Psoas muscle (tissue), 8 donors: ENCODE measurements around the gene CXCL12. TPM values are rescaled to one million over a fixed set of nuclear protein-coding genes. Genes with fewer than 3 reads are reported as not detected.
A peak's percentile ranks its signal among the peaks of the same experiment; 100 is the strongest.

Source experiments
- ATAC-seq, 4 donors: fragments of 200-7000 bp; cut with Tn5 transposase; one replicate each; pipeline ENCODE4 v1.9.1; 2020; ENCODE audit warnings: moderate library complexity in 3 of 4, mild to moderate bottlenecking in 2 of 4
- DNase-seq, 2 donors: peaks; one replicate each; pipeline ENCODE4 v3.0.0-alpha.2; 2020
- H3K27ac ChIP-seq: fragments of 200-600 bp; one replicate; pipeline ENCODE4 v1.8.0; 2022
- H3K27me3 ChIP-seq, 3 donors: fragments of 200-600 bp in 1 of 3; one replicate each; pipeline versions ENCODE4 v1.6.1 to v1.8.0; 2013 to 2022; ENCODE audit warnings: low read length in 2 of 3, mild to moderate bottlenecking in 2 of 3, moderate library complexity in 1 of 3; ENCODE audit not compliant: insufficient read depth in 3 of 3
- H3K36me3 ChIP-seq, 2 donors: fragments of 200-600 bp in 1 of 2; one replicate each; pipeline versions ENCODE4 v1.6.1 to v1.8.0; 2013 to 2022; ENCODE audit warnings: low read depth in 1 of 2, mild to moderate bottlenecking in 1 of 2, moderate library complexity in 1 of 2; ENCODE audit not compliant: insufficient read depth in 1 of 2
- H3K4me1 ChIP-seq: fragments of 200-600 bp; one replicate; pipeline ENCODE4 v1.8.0; 2022
- H3K4me3 ChIP-seq: fragments of 200-600 bp; one replicate; pipeline ENCODE4 v1.8.0; 2022; ENCODE audit warnings: mild to moderate bottlenecking
- H3K9me3 ChIP-seq: fragments of 200-600 bp; one replicate; pipeline ENCODE4 v1.8.0; 2022
- CTCF ChIP-seq: fragments of 200-600 bp; IDR thresholded peaks from one replicate; pipeline ENCODE4 v1.8.0; 2022; ENCODE audit warnings: antibody characterized with exemption
- WGBS, 3 donors: extraction: QIAGEN DNeasy Blood & Tissue Kit; methylation state at CpG; one replicate each; pipeline versions ENCODE4 v1.1.6 to v1.1.7; 2013; 5-methylcytosine and 5-hydroxymethylcytosine counted together
- intact Hi-C, 2 donors: fragments of 100-400 bp; cut with DNase I; formaldehyde crosslinking; loops; one replicate each; pipeline versions ENCODE4 v1.11.0 to v1.14.2; 2022
- polyA plus RNA-seq, 3 donors: library from polyadenylated mRNA; stranded (reverse); fragments of 200-250 nt; gene quantifications; one replicate each; pipeline ENCODE4 v1.2.3, GENCODE V29; 2013
- total RNA-seq, 4 donors: library from RNA; stranded (reverse); fragmentation: NEBNext Ultra II Directional in 2 of 4; extraction: Animal tissue kit (Norgen Biotek cat#: 25700) in 2 of 4; gene quantifications; one replicate each; pipeline versions ENCODE4 v1.2.1 to v1.2.4, GENCODE V29; 2021 to 2023
- donor health status: healthy with polysubstance abuse.
- donor health status: DM: no; HTN: no; CAD: no; lungs with moderate emphysema.
- donor health status: Bipolar disorder and iron deficiency.
- donor health status: healthy.
- donor health status: DM: yes; HTN: yes; CAD: no.
- donor health status: DM: no; HTN: no; CAD: no.
- donor health status: DM: no; HTN: no; CAD: no.
- donor health status: DM: yes; HTN: yes; CAD: no.

CXCL12 gene
- total and polyA plus RNA-seq, 7 donors = 16.1 to 84.4 (median 40.4) TPM

- Histone ChIP-seq H3K36me3 (no peaks in the 10 kb centered on the region), H3K4me3 (peak overlapping the region; percentile 9), H3K27me3 (no peaks in the 10 kb centered on the region), H3K4me1 (peaks cover 45% of the 10 kb centered on the region), H3K27ac (peak overlapping the region; percentile 84), H3K9me3 (no peaks in the 10 kb centered on the region)
- intact Hi-C loops = loop anchor here in 1 of 2 donors (2.0 kb wide), 1 partner anchor 49 kb away; the partner anchor contains the start of gene CXCL12
- 43 to 59% (median 50%) methylated on average over 9 of the region's 9 CpGs for WGBS, 3 donors
- no peak for TF ChIP-seq CTCF
- peak; percentile 88 to 92 (median 90) for ATAC-seq
- peak in 1 of 2 donors; percentile 63 for DNase-seq
These were observed 49.4 kb downstream of the CXCL12 start for GRCh38 chr10:44335330-44336021.

- peak overlapping the region; percentile 84 for H3K27ac ChIP-seq
- WGBS, 3 donors = 24 to 57% (median 31%) methylated on average over 4 of the region's 4 CpGs
- H3K36me3 ChIP-seq = no peaks in the 10 kb centered on the region
- intact Hi-C loops = loop anchor here in 1 of 2 donors (2.0 kb wide), 1 partner anchor 50 kb away; the partner anchor contains the start of gene CXCL12
- H3K27me3 ChIP-seq = no peaks in the 10 kb centered on the region
- H3K9me3 ChIP-seq = no peaks in the 10 kb centered on the region
- DNase-seq = no peak
- peaks cover 45% of the 10 kb centered on the region for H3K4me1 ChIP-seq
- H3K4me3 ChIP-seq = peak overlapping the region; percentile 16
- peak; percentile 93 to 96 (median 94) for ATAC-seq
- TF ChIP-seq CTCF = no peak
These were observed 50.2 kb downstream of the CXCL12 start for GRCh38 chr10:44334621-44335184.

DNA sequence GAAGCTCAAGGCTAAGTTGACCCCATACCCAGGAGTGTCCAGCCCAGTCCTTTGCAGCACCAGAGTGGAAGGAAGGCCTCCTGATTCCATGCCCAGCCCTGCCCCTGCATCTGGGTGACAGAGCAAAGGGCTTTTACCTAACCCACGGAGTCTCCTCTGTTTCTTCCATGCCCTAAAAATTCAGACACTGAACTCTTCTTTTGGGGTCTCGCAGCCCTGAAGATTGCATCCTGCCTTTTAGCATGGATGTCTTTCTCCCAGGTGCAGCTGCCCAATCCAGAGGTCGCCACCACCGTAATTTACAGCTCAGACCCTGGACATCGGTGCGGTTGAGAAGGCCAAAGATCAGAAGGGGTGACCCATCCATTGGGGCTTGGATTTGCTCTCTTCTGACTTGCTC is 50.8 kb downstream of the CXCL12 start:
- no peak for DNase-seq
- Histone ChIP-seq H3K4me1 (peaks cover 40% of the 10 kb centered on the region), H3K36me3 (no peaks in the 10 kb centered on the region), H3K27ac (peak overlapping the region; percentile 84), H3K4me3 (peak overlapping the region; percentile 16), H3K9me3 (no peaks in the 10 kb centered on the region), H3K27me3 (no peaks in the 10 kb centered on the region)
- 63 to 77% (median 65%) methylated on average over 6 of the region's 6 CpGs for WGBS, 3 donors
- no peak for TF ChIP-seq CTCF
- no peak for ATAC-seq
- intact Hi-C loops = loop anchor here in 1 of 2 donors (2.0 kb wide), 1 partner anchor 51 kb away; the partner anchor contains the start of gene CXCL12

GRCh38 chr10:44333511-44333910 is 51.4 kb downstream of the CXCL12 start:
- H3K9me3 ChIP-seq = no peaks in the 10 kb centered on the region
- H3K27me3 ChIP-seq = no peaks in the 10 kb centered on the region
- DNase-seq (no peak), ATAC-seq (no peak)
- WGBS, 3 donors = 96 to 98% (median 98%) methylated on average over 10 of the region's 10 CpGs
- H3K27ac ChIP-seq = peak overlapping the region; percentile 84
- intact Hi-C loops = no loop called here
- H3K4me1 ChIP-seq = peaks cover 34% of the 10 kb centered on the region
- no peak overlapping the region for H3K4me3 ChIP-seq
- no peaks in the 10 kb centered on the region for H3K36me3 ChIP-seq
- no peak for TF ChIP-seq CTCF
